Tibial nerve (tissue), 4 donors: ENCODE data around the gene SHISAL2A. TPM values are rescaled to one million over a fixed set of nuclear protein-coding genes. Genes with fewer than 3 reads are reported as not detected.

Source experiments
- DNase-seq, 2 donors: peaks; one replicate each; pipeline ENCODE4 v3.0.0-alpha.2; 2019; ENCODE audit warnings: low spot score in 2 of 2
- H3K27ac ChIP-seq, 4 donors: fragments of 200-600 bp; sonication (generic) in 3 of 4; one replicate each; pipeline ENCODE4 v1.5.1; 2017 to 2019; ENCODE audit warnings: mild to moderate bottlenecking in 1 of 4
- H3K27me3 ChIP-seq, 2 donors: fragments of 200-600 bp; sonication (generic) in 1 of 2; one replicate each; pipeline versions ENCODE4 v1.5.1 to v1.6.0; 2017 to 2019
- H3K36me3 ChIP-seq, 3 donors: fragments of 200-600 bp; sonication (generic); one replicate each; pipeline ENCODE4 v1.5.1; 2018 to 2019
- H3K4me1 ChIP-seq, 4 donors: fragments of 200-600 bp; sonication (generic) in 3 of 4; one replicate each; pipeline ENCODE4 v1.5.1; 2017 to 2019
- H3K4me3 ChIP-seq, 4 donors: fragments of 200-600 bp; sonication (generic) in 3 of 4; one replicate each; pipeline ENCODE4 v1.5.1; 2017 to 2019; ENCODE audit warnings: mild to moderate bottlenecking in 1 of 4, moderate library complexity in 1 of 4
- H3K9me3 ChIP-seq, 4 donors: fragments of 200-600 bp; sonication (generic) in 3 of 4; one replicate each; pipeline ENCODE4 v1.5.1; 2017 to 2019
- CTCF ChIP-seq, 5 experiments: fragments of 200-600 bp in 3 of 5; fragments of 450-650 bp in 2 of 5; sonication (generic) in 3 of 5; IDR thresholded peaks; one replicate each; pipeline ENCODE4 v1.5.1; 2016 to 2019; ENCODE audit warnings: antibody characterized with exemption in 5 of 5, mild to moderate bottlenecking in 3 of 5, moderate library complexity in 2 of 5
- EP300 ChIP-seq, 2 donors: sonication (generic); formaldehyde crosslinking; IDR thresholded peaks; one replicate each; pipeline ENCODE4 v1.6.1; 2017; ENCODE audit warnings: antibody characterized with exemption in 2 of 2, mild to moderate bottlenecking in 1 of 2
- POLR2A ChIP-seq, 2 donors: fragments of 450-650 bp; IDR thresholded peaks; one replicate each; pipeline ENCODE4 v1.6.1; 2017; ENCODE audit warnings: antibody characterized with exemption in 2 of 2, mild to moderate bottlenecking in 2 of 2, moderate library complexity in 2 of 2
- WGBS, 2 donors: methylation state at CpG; one replicate each; pipeline ENCODE4 v1.1.5; 2018; 5-methylcytosine and 5-hydroxymethylcytosine counted together
- total RNA-seq, 4 donors: library from RNA; depleted of rRNA; stranded (reverse); fragments of >200 nt; gene quantifications; one replicate each; pipeline ENCODE4 v1.1.0, GENCODE V29; 2016

The SHISAL2A gene
- total RNA-seq, 4 donors from 2014 or later, result 1.2 to 1.9 TPM; not detected in 2

GRCh38 chr1:52629667-52630066, 3.3 kb upstream of the SHISAL2A start:
- 81 to 82% methylated on average over 2 of the region's 2 CpGs for WGBS, 2 donors
- TF ChIP-seq POLR2A (IDR thresholded peaks at IDR 0.05), result no peak
- no peak for TF ChIP-seq EP300 (IDR thresholded peaks at IDR 0.05)
- no peak for TF ChIP-seq CTCF (IDR thresholded peaks at IDR 0.05)
- H3K27me3 ChIP-seq, result peaks cover 0 to 35% of the 10 kb centered on the region in 2 donors

GRCh38 chr1:52631759-52632331, 1.1 kb upstream of the SHISAL2A start:
- H3K9me3 ChIP-seq, result peaks cover 0 to 9% (median 0%) of the 10 kb centered on the region in 4 donors
- peaks cover 0 to 34% (median 7%) of the 10 kb centered on the region in 4 donors for H3K4me1 ChIP-seq
- TF ChIP-seq POLR2A (IDR thresholded peaks at IDR 0.05) (no peak), EP300 (IDR thresholded peaks at IDR 0.05) (no peak), CTCF (IDR thresholded peaks at IDR 0.05) (no peak)
- H3K36me3 ChIP-seq, result no peaks in the 10 kb centered on the region
- WGBS, 2 donors, result 60 to 74% methylated on average over 8 of the region's 8 CpGs
- peak overlapping the region in 1 of 4 donors; percentile 54 for H3K4me3 ChIP-seq
- peak overlapping the region in 3 of 4 donors; percentile 47 to 85 (median 49) for H3K27ac ChIP-seq
- no peak for DNase-seq
- H3K27me3 ChIP-seq, result peaks cover 0 to 38% of the 10 kb centered on the region in 2 donors

More at GRCh38 chr1:52629667-52630066, 3.3 kb upstream of the SHISAL2A start:
- peak overlapping the region in 1 of 4 donors; percentile 4 for H3K27ac ChIP-seq
- no peak for DNase-seq
- H3K9me3 ChIP-seq, result peaks cover 0 to 2% (median 0%) of the 10 kb centered on the region in 4 donors
- H3K4me1 ChIP-seq, result peaks cover 0 to 34% (median 7%) of the 10 kb centered on the region in 4 donors
- H3K36me3 ChIP-seq, result no peaks in the 10 kb centered on the region
- no peak overlapping the region for H3K4me3 ChIP-seq

- Histone ChIP-seq H3K4me3 (peak overlapping the region; percentile 19 to 54 (median 41)), H3K27ac (peak overlapping the region in 2 of 4 donors; percentile 64 to 85), H3K4me1 (peaks cover 0 to 34% (median 11%) of the 10 kb centered on the region in 4 donors), H3K9me3 (peaks cover 0 to 9% (median 0%) of the 10 kb centered on the region in 4 donors), H3K27me3 (peaks cover 0 to 46% of the 10 kb centered on the region in 2 donors), H3K36me3 (no peaks in the 10 kb centered on the region)
- 27 to 35% methylated on average over 2 to 6 of the region's 52 CpGs for WGBS, 2 donors
- TF ChIP-seq CTCF (IDR thresholded peaks at IDR 0.05) (no peak), EP300 (IDR thresholded peaks at IDR 0.05) (no peak), POLR2A (IDR thresholded peaks at IDR 0.05) (no peak)
- DNase-seq, result no peak
Observed at GRCh38 chr1:52633291-52633754, 355 bp downstream of the SHISAL2A start.

- Histone ChIP-seq H3K4me3 (peak overlapping the region in 1 of 4 donors; percentile 54), H3K9me3 (peaks cover 0 to 9% (median 0%) of the 10 kb centered on the region in 4 donors), H3K4me1 (peaks cover 0 to 29% (median 13%) of the 10 kb centered on the region in 4 donors), H3K36me3 (no peaks in the 10 kb centered on the region), H3K27me3 (peaks cover 0 to 46% of the 10 kb centered on the region in 2 donors), H3K27ac (peak overlapping the region in 1 of 4 donors; percentile 85)
- TF ChIP-seq POLR2A (IDR thresholded peaks at IDR 0.05) (no peak), CTCF (IDR thresholded peaks at IDR 0.05) (no peak), EP300 (IDR thresholded peaks at IDR 0.05) (no peak)
- no peak for DNase-seq
- WGBS, 2 donors, result 84 to 91% methylated on average over 4 of the region's 4 CpGs
Observed at GRCh38 chr1:52634111-52634510, 1.1 kb downstream of the SHISAL2A start.
